T-helper 17 cell (primary cell): ENCODE data around the gene GRIK4. TPM values are rescaled to one million over a fixed set of nuclear protein-coding genes. Genes with fewer than 3 reads are reported as not detected.

Experiments used
- ATAC-seq: fragments of 150-1000 bp; cut with Tn5 transposase; 2 replicates; pipeline ENCODE4 v1.10.0; 2021; ENCODE audit warnings: mild to moderate bottlenecking, moderate library complexity
- DNase-seq, 3 donors: peaks; one replicate each; pipeline versions ENCODE4 v3.0.0 to v3.0.0-alpha.2; 2020 to 2021
- H3K9me3 ChIP-seq: one replicate; pipeline ENCODE4 v1.7.0; 2013; ENCODE audit warnings: low read length, mild to moderate bottlenecking; ENCODE audit not compliant: control insufficient read depth, poor library complexity, severe bottlenecking
- H3K27ac Mint-ChIP-seq: one replicate; pipeline ENCODE4 v1.8.0; 2022; ENCODE audit warnings: mild to moderate bottlenecking, moderate library complexity, mixed read lengths
- H3K27me3 Mint-ChIP-seq: one replicate; pipeline ENCODE4 v1.8.0; 2022; ENCODE audit warnings: mixed read lengths
- H3K36me3 Mint-ChIP-seq: one replicate; pipeline ENCODE4 v1.8.0; 2022; ENCODE audit warnings: low read depth, mixed read lengths
- H3K4me1 Mint-ChIP-seq: one replicate; pipeline ENCODE4 v1.8.0; 2022; ENCODE audit warnings: mild to moderate bottlenecking, mixed read lengths
- H3K4me3 Mint-ChIP-seq: one replicate; pipeline ENCODE4 v1.8.0; 2022; ENCODE audit warnings: mild to moderate bottlenecking, moderate library complexity, mixed read lengths
- total RNA-seq, 4 donors: library from RNA in 2 of 4; stranded (reverse) in 2 of 4; gene quantifications; one replicate each; pipeline ENCODE4 v1.2.3 and lab custom pipeline; 2022 to 2026

GRIK4 gene
- total RNA-seq, 2 donors from 2014 or later, result 0.05 to 0.10 TPM

DNA sequence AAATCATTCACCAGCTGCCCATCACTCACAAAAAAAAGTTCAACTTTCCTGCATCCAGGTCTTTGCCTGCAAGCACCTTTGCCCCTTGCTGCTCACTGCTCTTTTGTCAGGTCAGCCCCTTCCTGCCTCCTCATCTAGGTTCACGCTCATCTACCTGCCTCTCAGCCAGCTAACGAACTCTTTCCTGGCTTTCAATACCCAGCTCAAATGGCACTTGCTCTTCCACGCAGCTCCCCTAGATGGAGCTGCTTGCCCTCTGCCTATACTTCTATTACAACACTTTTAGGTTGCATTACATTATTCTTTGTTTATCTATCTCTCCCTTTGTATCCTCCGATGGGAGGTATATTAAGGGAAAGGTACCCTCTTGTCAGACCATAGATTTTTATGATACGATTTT lies 433.5 kb downstream of the GRIK4 start:
- peaks cover 2% of the 10 kb centered on the region for H3K4me1 Mint-ChIP-seq
- no peaks in the 10 kb centered on the region for H3K9me3 ChIP-seq
- no peak for ATAC-seq
- DNase-seq, result no peak
- peaks cover 32% of the 10 kb centered on the region for H3K27me3 Mint-ChIP-seq
- no peak overlapping the region for H3K4me3 Mint-ChIP-seq
- peaks cover 5% of the 10 kb centered on the region for H3K36me3 Mint-ChIP-seq
- H3K27ac Mint-ChIP-seq, result no peak overlapping the region

DNA sequence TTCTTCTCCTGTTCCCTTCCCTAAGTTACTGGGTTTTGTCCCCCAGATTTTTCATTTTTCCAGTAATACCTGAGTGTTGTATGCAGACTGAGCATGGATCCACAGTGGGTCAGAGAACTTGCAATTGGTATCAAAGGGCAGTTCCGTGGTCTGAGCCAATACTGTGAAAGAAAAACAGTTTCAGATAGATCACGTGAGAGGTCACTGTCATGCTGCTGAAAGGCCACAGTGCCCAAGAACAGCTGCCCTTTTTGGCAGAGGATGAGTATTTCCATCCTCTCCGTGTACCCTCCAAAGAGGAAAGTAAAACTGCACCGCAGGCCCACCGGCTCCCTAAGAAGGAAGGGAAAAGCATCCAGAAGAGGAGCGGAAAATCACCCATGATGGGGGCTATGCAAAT lies 439.3 kb downstream of the GRIK4 start:
- H3K27ac Mint-ChIP-seq, result no peak overlapping the region
- H3K27me3 Mint-ChIP-seq, result peaks cover 39% of the 10 kb centered on the region
- peaks cover 7% of the 10 kb centered on the region for H3K4me1 Mint-ChIP-seq
- H3K36me3 Mint-ChIP-seq, result peaks cover 2% of the 10 kb centered on the region
- DNase-seq, result no peak
- H3K4me3 Mint-ChIP-seq, result no peak overlapping the region
- ATAC-seq, result no peak
- no peaks in the 10 kb centered on the region for H3K9me3 ChIP-seq

DNA sequence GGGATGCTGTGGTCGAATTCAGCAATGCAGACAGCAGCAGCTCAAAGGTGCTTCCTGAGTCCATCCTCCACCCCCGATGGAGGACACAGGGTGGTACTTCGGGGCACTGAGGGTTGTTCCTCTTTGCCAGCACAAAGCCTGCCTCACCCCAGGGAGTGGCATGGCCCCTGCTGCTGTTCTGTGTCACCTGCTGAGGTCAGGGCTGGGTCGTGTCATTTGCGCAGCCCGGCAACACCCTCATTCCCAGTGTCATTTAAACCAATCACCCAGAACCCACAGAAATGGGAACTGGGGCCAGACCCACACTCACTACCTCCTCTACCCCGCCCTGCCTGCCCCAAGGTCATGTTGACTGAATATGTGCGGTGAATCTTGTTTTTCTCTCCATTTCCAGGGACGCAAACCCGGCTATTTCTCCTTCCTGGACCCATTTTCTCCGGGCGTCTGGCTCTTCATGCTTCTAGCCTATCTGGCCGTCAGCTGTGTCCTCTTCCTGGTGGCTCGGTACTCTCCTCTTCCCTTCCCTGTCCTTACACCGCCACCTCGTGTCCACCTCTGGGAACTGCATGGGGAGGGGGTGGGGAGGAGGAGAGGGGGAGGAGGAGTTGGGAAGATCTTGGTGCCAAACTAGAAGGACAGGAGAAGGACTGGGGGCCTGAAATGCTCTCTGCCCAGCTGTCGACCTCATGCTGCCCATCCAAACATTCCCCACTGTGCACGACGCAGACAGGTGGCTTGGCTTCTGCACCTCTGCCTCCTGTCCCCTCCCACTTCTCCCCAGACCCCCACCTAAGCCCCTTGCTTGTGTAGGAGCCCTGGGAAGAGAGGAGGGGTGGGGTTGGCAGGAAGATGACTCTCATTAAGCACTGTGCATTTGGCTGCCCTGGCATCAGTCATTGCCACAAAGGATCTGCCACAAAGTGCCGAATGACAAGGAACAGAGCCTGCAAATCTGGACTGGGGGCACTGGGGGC lies 441.2 kb downstream of the GRIK4 start:
- H3K4me3 Mint-ChIP-seq, result peak overlapping the region; percentile 88
- H3K9me3 ChIP-seq, result no peaks in the 10 kb centered on the region
- ATAC-seq (peak; percentile 73), DNase-seq (peak in 2 of 3 donors; percentile 15 to 47)
- H3K27me3 Mint-ChIP-seq, result peaks cover 39% of the 10 kb centered on the region
- H3K4me1 Mint-ChIP-seq, result peaks cover 20% of the 10 kb centered on the region
- peaks cover 2% of the 10 kb centered on the region for H3K36me3 Mint-ChIP-seq
- no peak overlapping the region for H3K27ac Mint-ChIP-seq

DNA sequence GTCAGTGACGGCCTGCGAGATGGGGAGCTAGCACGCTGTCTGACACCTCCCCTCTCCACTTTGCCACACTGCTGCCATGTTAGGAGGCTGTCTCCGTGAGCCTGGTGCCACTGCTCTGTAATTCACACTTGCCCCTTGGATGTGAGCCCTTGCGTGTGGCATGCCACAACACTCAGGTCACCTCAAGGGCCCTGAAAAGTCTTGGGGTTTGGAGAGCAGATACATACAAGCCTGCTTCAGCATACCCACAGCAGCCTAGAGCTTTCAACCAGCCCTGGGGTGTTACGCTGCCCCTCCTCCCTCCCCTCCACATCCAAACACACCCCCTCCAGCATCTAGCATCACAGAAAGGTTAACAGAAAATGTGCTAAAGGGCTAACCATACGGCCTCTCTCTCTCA lies 442.8 kb downstream of the GRIK4 start:
- DNase-seq (no peak), ATAC-seq (no peak)
- peaks cover 23% of the 10 kb centered on the region for H3K27me3 Mint-ChIP-seq
- H3K4me3 Mint-ChIP-seq, result no peak overlapping the region
- no peaks in the 10 kb centered on the region for H3K9me3 ChIP-seq
- no peak overlapping the region for H3K27ac Mint-ChIP-seq
- peaks cover 2% of the 10 kb centered on the region for H3K36me3 Mint-ChIP-seq
- peaks cover 20% of the 10 kb centered on the region for H3K4me1 Mint-ChIP-seq

DNA sequence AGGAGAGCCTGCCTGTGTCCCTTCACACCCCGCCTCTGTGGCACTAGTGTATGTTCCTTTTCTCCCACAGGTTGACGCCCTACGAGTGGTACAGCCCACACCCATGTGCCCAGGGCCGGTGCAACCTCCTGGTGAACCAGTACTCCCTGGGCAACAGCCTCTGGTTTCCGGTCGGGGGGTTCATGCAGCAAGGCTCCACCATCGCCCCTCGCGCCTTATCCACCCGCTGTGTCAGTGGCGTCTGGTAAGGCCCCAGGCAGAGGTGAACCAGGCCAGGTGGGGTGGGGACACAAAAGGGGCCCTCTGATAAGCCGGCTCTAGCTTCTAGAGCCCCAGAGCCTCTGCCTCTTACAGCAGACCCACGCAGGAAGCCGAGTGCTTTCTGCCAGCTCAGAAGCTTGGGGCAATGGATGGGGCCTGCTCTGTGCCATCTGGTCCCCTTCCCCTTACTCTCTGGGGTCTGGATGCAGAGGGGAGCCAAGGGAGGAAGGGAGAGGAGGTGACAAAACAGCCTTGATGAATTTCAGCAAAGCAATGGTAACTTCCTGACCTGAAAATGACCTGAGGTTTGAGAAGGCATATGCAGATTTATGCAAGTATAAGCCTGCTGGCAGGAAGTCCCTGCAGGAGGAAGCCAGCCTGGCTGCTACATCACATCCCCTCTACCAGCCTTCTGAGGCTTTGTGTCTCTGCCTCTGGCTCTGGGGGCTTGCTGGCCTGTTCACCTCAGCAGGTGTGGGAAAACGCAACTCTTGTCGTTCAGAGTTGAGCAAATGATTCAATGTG lies 445.4 kb downstream of the GRIK4 start:
- peaks cover 18% of the 10 kb centered on the region for H3K4me1 Mint-ChIP-seq
- no peak for DNase-seq
- H3K9me3 ChIP-seq, result no peaks in the 10 kb centered on the region
- peak; percentile 75 for ATAC-seq
- peak overlapping the region; percentile 80 for H3K4me3 Mint-ChIP-seq
- H3K36me3 Mint-ChIP-seq, result no peaks in the 10 kb centered on the region
- peak overlapping the region; percentile 85 for H3K27ac Mint-ChIP-seq
- peaks cover 12% of the 10 kb centered on the region for H3K27me3 Mint-ChIP-seq

DNA sequence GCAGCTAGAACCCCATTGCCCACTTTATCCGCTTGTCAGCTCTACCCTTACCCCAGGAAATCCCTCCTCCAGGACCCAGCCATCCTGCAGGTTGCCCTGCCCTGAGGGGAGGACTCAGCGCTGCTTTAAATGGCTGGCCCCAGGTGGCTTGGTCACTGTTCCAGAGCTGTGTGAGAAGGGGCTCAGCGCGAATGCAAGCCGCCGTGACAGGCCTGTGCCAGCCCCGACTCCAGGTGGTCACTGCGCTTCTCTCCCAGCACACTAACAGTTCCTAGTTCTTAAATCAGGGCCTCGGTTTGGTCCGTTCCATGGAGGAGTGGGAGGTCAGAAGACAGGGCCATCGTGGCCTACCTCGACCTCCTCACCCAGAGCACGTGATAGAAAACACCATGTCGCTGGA lies 446.6 kb downstream of the GRIK4 start:
- no peaks in the 10 kb centered on the region for H3K9me3 ChIP-seq
- H3K27me3 Mint-ChIP-seq, result peaks cover 11% of the 10 kb centered on the region
- peaks cover 13% of the 10 kb centered on the region for H3K4me1 Mint-ChIP-seq
- no peak overlapping the region for H3K4me3 Mint-ChIP-seq
- DNase-seq (no peak), ATAC-seq (no peak)
- no peak overlapping the region for H3K27ac Mint-ChIP-seq
- H3K36me3 Mint-ChIP-seq, result no peaks in the 10 kb centered on the region

DNA sequence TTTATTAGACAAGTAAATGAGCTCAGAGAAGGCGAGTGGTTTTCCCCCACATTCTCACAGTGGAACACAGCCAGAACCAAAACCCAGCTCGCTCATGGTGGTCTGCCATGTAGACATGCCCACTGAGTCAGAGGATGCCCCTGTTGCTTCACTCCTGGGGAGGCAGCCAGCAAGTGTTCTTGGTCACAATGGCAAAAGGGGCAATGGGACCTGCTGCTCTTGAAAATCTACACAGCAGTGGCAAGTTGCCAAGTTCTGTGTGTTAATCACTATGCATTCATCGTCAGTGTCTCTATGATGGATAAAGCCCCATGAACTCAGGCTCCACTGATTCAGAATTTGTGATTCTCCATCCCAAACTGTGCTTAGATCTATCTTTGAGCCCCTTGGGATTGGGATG lies 447.6 kb downstream of the GRIK4 start:
- no peak for ATAC-seq
- Mint-ChIP-seq H3K4me3 (no peak overlapping the region), H3K36me3 (no peaks in the 10 kb centered on the region), H3K4me1 (peaks cover 13% of the 10 kb centered on the region), H3K27ac (no peak overlapping the region), H3K27me3 (peaks cover 11% of the 10 kb centered on the region)
- no peaks in the 10 kb centered on the region for H3K9me3 ChIP-seq
- DNase-seq, result no peak

DNA sequence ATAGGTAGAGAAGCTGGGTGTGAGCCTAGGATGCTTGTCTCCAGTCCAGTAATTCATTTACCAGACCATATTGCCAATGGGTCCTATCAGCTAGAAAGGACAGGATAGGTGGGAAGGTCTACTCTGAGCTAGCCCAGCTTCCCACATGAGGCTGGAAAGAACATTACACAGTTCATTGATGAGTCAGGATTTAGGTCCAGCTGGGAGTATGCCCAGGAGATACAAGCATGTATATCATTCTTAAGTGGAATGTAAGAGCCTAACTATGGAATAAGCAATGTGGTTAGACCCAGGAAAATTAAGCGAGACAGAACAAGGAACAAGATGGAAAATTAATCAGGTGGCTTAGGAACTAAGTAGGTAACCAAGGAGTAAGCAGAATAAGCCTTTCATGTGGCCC lies 453.3 kb downstream of the GRIK4 start:
- no peak for ATAC-seq
- Mint-ChIP-seq H3K27me3 (peaks cover 46% of the 10 kb centered on the region), H3K4me1 (peaks cover 3% of the 10 kb centered on the region)

DNA sequence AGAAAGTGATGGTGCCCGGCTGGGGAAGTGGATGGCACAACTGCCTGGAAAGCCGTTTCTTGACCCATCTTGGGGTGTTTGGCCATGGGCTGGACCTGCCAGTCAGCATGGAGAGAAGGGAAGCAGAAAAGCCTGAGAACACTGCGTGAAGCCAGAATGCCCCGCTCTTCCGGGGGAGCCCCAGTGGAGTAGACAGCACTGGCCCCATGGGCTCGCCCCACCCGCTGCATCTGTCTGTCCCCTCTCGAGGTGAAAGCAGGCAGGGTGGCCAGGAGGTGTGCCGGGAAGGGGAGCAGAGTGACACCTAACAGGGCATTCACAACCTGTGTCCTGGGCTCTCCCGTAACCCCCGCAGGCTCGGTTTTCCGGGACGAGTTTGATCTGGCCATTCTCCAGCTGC lies 455.3 kb downstream of the GRIK4 start:
- Mint-ChIP-seq H3K36me3 (no peaks in the 10 kb centered on the region), H3K27ac (no peak overlapping the region), H3K4me1 (peaks cover 5% of the 10 kb centered on the region), H3K27me3 (peaks cover 61% of the 10 kb centered on the region), H3K4me3 (no peak overlapping the region)
- no peaks in the 10 kb centered on the region for H3K9me3 ChIP-seq
- no peak for ATAC-seq
- DNase-seq, result no peak

More for the DNA sequence above, 453.3 kb downstream of the GRIK4 start:
- Mint-ChIP-seq H3K27ac (no peak overlapping the region), H3K36me3 (no peaks in the 10 kb centered on the region), H3K4me3 (no peak overlapping the region)
- no peak for DNase-seq
- H3K9me3 ChIP-seq, result no peaks in the 10 kb centered on the region

DNA sequence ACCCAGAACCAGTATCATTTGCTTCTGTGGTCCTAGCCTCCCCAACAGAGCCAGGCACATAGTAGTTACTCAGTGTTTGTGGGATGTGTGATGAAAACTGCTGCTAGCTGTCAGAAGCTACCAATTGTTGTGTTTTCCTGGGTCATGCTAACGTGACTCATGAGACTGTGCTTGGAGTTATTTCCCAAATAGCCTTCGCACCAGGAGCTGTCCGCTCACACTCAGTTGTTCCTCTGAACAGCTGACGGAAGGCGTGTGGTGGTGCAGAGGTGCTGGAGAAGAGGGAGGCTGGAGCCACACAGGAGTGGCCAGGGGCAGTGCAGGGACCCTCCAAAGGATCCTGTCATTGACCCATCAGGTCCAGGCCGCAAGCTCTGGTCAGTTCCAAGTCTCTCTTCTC lies 458.4 kb downstream of the GRIK4 start:
- H3K4me1 Mint-ChIP-seq, result peaks cover 5% of the 10 kb centered on the region
- H3K9me3 ChIP-seq, result no peaks in the 10 kb centered on the region
- no peaks in the 10 kb centered on the region for H3K36me3 Mint-ChIP-seq
- peaks cover 79% of the 10 kb centered on the region for H3K27me3 Mint-ChIP-seq
- ATAC-seq, result no peak
- no peak for DNase-seq
- H3K4me3 Mint-ChIP-seq, result no peak overlapping the region
- H3K27ac Mint-ChIP-seq, result no peak overlapping the region

DNA sequence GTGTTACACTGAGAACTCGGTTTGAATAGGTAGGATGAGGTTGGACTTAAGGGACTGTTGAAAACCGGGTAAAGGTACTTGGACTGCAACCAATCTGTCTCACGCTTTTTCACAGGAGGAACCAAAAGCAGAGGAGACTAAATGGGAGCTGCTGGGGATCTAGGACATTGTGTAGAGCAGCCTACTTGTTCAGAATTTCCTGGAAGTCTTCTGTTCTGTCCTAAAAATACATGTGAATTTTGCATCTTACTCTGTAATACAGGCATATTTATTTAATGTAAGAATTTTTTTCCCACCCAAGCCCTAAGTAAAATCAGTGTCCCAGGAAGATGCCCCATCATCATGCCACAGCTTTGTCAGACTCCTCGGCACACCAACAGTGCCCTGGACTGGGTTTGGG lies 460.3 kb downstream of the GRIK4 start:
- peaks cover 5% of the 10 kb centered on the region for H3K4me1 Mint-ChIP-seq
- peaks cover 93% of the 10 kb centered on the region for H3K27me3 Mint-ChIP-seq
- no peak for DNase-seq

DNA sequence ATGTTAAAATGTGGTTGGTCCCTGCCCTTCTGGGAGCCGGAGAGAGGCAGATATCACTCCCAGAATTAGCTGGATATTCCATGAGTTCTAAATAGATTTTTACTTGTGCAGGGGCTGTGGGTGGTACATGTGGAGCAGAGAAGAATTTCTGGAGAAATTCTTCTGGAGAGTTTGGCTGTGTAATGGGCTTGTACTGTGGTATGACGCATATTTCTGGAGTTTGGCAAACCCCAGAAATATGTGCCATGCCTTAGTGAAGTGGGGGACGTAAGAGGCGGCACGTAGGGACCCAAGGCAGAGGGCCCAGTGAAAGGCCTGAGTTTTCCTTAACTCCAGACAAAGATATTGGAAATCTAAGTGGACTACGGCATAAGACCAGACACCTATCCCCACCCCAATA lies 461.1 kb downstream of the GRIK4 start:
- no peak for ATAC-seq
- H3K36me3 Mint-ChIP-seq, result no peaks in the 10 kb centered on the region
- peaks cover 5% of the 10 kb centered on the region for H3K4me1 Mint-ChIP-seq
- H3K9me3 ChIP-seq, result no peaks in the 10 kb centered on the region
- H3K27ac Mint-ChIP-seq, result no peak overlapping the region
- peaks cover 93% of the 10 kb centered on the region for H3K27me3 Mint-ChIP-seq
- no peak for DNase-seq
- H3K4me3 Mint-ChIP-seq, result no peak overlapping the region

More for the DNA sequence above, 460.3 kb downstream of the GRIK4 start:
- ATAC-seq, result no peak
- Mint-ChIP-seq H3K27ac (no peak overlapping the region), H3K36me3 (no peaks in the 10 kb centered on the region), H3K4me3 (no peak overlapping the region)
- no peaks in the 10 kb centered on the region for H3K9me3 ChIP-seq

DNA sequence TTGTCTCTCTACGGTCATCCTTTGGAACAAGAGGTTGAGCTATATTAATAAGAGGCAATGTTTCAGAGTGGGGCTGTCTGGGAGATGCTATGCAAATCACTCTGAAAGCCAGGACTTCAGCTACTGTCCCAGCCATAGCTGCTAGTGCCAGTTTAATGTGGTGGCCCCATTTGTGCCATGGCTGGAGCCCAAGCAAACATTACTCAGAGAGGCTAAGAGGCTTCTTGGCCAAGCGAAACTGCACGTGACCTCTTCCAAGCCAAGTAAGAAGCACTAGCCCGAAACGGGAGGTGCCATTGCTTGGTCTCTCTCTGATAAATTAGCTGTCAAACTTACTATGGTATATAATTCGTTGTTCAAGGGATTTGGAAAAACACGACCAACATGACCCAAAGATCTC lies 462.0 kb downstream of the GRIK4 start:
- H3K9me3 ChIP-seq, result no peaks in the 10 kb centered on the region
- DNase-seq, result no peak
- H3K4me3 Mint-ChIP-seq, result no peak overlapping the region
- no peak overlapping the region for H3K27ac Mint-ChIP-seq
- ATAC-seq, result no peak
- no peaks in the 10 kb centered on the region for H3K36me3 Mint-ChIP-seq
- peaks cover 96% of the 10 kb centered on the region for H3K27me3 Mint-ChIP-seq
- H3K4me1 Mint-ChIP-seq, result peaks cover 5% of the 10 kb centered on the region
